OCI-LY3 (cell line): ENCODE results near the gene STIM1.

ENCODE experiments used
- CTCF ChIP-seq: fragments of 200-600, 300-600 bp; sonication (generic); IDR thresholded peaks from 2 replicates; pipeline ENCODE4 v1.5.1; 2014; ENCODE audit warnings: antibody characterized with exemption, low read length, low read depth
- EZH2phosphoT487 ChIP-seq: fragments of 200-600 bp; shearing (Covaris generic); IDR thresholded peaks from 2 replicates; pipeline ENCODE4 v1.6.1; 2018; ENCODE audit warnings: antibody characterized with exemption, mixed run types, low read depth

GRCh38 chr11:3827434-3828186 is 27.9 kb upstream of the STIM1 start:
- no peak for TF ChIP-seq CTCF
- TF ChIP-seq EZH2phosphoT487 = no peak
